Trophoblast cell (in vitro differentiated cells and primary cell): Measurements from ENCODE around the gene BEND6.

Experiments
- DNase-seq, 2 donors: peaks; one replicate each; pipeline ENCODE4 v3.0.0-alpha.2; 2016
- H2AFZ ChIP-seq: 2 replicates; pipeline ENCODE4 v1.6.1; 2013; ENCODE audit warnings: low read length, moderate library complexity, mild to moderate bottlenecking; ENCODE audit not compliant: insufficient read depth, poor library complexity
- H2AK5ac ChIP-seq: 2 replicates; pipeline ENCODE4 v1.6.1; 2013; ENCODE audit warnings: mild to moderate bottlenecking, low read length
- H2BK120ac ChIP-seq: 2 replicates; pipeline ENCODE4 v1.6.1; 2013; ENCODE audit warnings: low read length, mild to moderate bottlenecking, moderate library complexity; ENCODE audit not compliant: insufficient read depth, poor library complexity
- H2BK12ac ChIP-seq: 2 replicates; pipeline ENCODE4 v1.6.1; 2013; ENCODE audit warnings: mild to moderate bottlenecking, low read length, moderate library complexity
- H2BK5ac ChIP-seq: 2 replicates; pipeline ENCODE4 v1.6.1; 2013; ENCODE audit warnings: low read length, low read depth, moderate library complexity, mild to moderate bottlenecking; ENCODE audit not compliant: poor library complexity
- H3K14ac ChIP-seq: 2 replicates; pipeline ENCODE4 v1.6.1; 2013; ENCODE audit warnings: mild to moderate bottlenecking, low read length
- H3K18ac ChIP-seq: 2 replicates; pipeline ENCODE4 v1.6.1; 2013; ENCODE audit warnings: mild to moderate bottlenecking, low read length
- H3K23ac ChIP-seq: 2 replicates; pipeline ENCODE4 v1.6.1; 2013; ENCODE audit warnings: low read length
- H3K27ac ChIP-seq: 2 replicates; pipeline ENCODE4 v1.5.1; 2013; ENCODE audit warnings: low read depth, mild to moderate bottlenecking, inconsistent platforms, low read length, moderate library complexity
- H3K27me3 ChIP-seq: 2 replicates; pipeline ENCODE4 v1.6.1; 2013; ENCODE audit warnings: inconsistent platforms, mild to moderate bottlenecking, low read length, moderate library complexity; ENCODE audit not compliant: insufficient read depth
- H3K36me3 ChIP-seq, 2 experiments: 1 replicate in 1 of 2; 2 replicates in 1 of 2; pipeline ENCODE4 v1.6.1; 2013; ENCODE audit warnings: low read length in 2 of 2, mild to moderate bottlenecking in 2 of 2, moderate library complexity in 1 of 2; ENCODE audit not compliant: insufficient read depth in 2 of 2, control insufficient read depth in 1 of 2
- H3K4ac ChIP-seq: 2 replicates; pipeline ENCODE4 v1.6.1; 2013; ENCODE audit warnings: low read depth, mild to moderate bottlenecking, low read length, moderate library complexity
- H3K4me1 ChIP-seq, 2 experiments: 1 replicate in 1 of 2; 2 replicates in 1 of 2; pipeline ENCODE4 v1.6.1; 2013; ENCODE audit warnings: low read length in 2 of 2, mild to moderate bottlenecking in 2 of 2, moderate library complexity in 1 of 2; ENCODE audit not compliant: insufficient read depth in 2 of 2, control insufficient read depth in 1 of 2
- H3K4me2 ChIP-seq: 2 replicates; pipeline ENCODE4 v1.6.1; 2013; ENCODE audit warnings: inconsistent platforms, mild to moderate bottlenecking, low read length, moderate library complexity
- H3K4me3 ChIP-seq: 2 replicates; pipeline ENCODE4 v1.5.1; 2013; ENCODE audit warnings: mild to moderate bottlenecking, low read depth, low read length, inconsistent platforms
- H3K79me1 ChIP-seq: one replicate; pipeline ENCODE4 v1.6.1; 2013; ENCODE audit warnings: low read length
- H3K79me2 ChIP-seq: 2 replicates; pipeline ENCODE4 v1.6.1; 2013; ENCODE audit warnings: low read length, mild to moderate bottlenecking; ENCODE audit not compliant: control insufficient read depth, insufficient read depth, poor library complexity
- H3K9ac ChIP-seq: 2 replicates; pipeline ENCODE4 v1.6.1; 2013; ENCODE audit warnings: mild to moderate bottlenecking, low read length
- H3K9me3 ChIP-seq: 2 replicates; pipeline ENCODE4 v1.6.1; 2013; ENCODE audit warnings: low read depth, mild to moderate bottlenecking, control low read depth, inconsistent platforms, low read length; ENCODE audit not compliant: insufficient read depth
- H4K12ac ChIP-seq: 2 replicates; pipeline ENCODE4 v1.6.1; 2013; ENCODE audit warnings: low read depth, mild to moderate bottlenecking, low read length, moderate library complexity
- H4K8ac ChIP-seq: 2 replicates; pipeline ENCODE4 v1.6.1; 2013; ENCODE audit warnings: low read depth, mild to moderate bottlenecking, low read length, moderate library complexity
- H4K91ac ChIP-seq: one replicate; pipeline ENCODE4 v1.6.1; 2013; ENCODE audit warnings: low read depth, mild to moderate bottlenecking, low read length, moderate library complexity
- WGBS: extraction: QIAGEN DNeasy Blood & Tissue Kit; methylation state at CpG from one replicate; pipeline ENCODE4 v1.1.7; 2013; ENCODE audit warnings: missing lambda C conversion rate; ENCODE audit not compliant: insufficient read length, insufficient coverage; ENCODE audit errors: extremely low coverage; 5-methylcytosine and 5-hydroxymethylcytosine counted together

BEND6 gene

GRCh38 chr6:56916849-56917551 is 37.9 kb upstream of the BEND6 start:
- no peaks in the 10 kb centered on the region for H3K79me2 ChIP-seq
- H3K9ac ChIP-seq, result no peak overlapping the region
- no peaks in the 10 kb centered on the region for H3K9me3 ChIP-seq
- no peak overlapping the region for H4K8ac ChIP-seq
- H3K4ac ChIP-seq, result no peak overlapping the region
- no peaks in the 10 kb centered on the region for H3K36me3 ChIP-seq
- H3K23ac ChIP-seq, result no peak overlapping the region
- H2AFZ ChIP-seq, result no peak overlapping the region
- no peak overlapping the region for H2BK120ac ChIP-seq
- no peak overlapping the region for H2BK5ac ChIP-seq
- no peak overlapping the region for H4K12ac ChIP-seq
- H3K27ac ChIP-seq, result no peak overlapping the region
- H2BK12ac ChIP-seq, result no peak overlapping the region
- H3K18ac ChIP-seq, result no peak overlapping the region
- no peak overlapping the region for H3K4me3 ChIP-seq
- H3K14ac ChIP-seq, result no peak overlapping the region
- H3K79me1 ChIP-seq, result peaks cover 7% of the 10 kb centered on the region
- WGBS, result no CpG with 5 or more reads among the region's 2 CpGs
- no peak overlapping the region for H4K91ac ChIP-seq
- H3K27me3 ChIP-seq, result no peaks in the 10 kb centered on the region
- no peak for DNase-seq
- peaks cover 3 to 9% of the 10 kb centered on the region in 2 experiments for H3K4me1 ChIP-seq
- no peak overlapping the region for H3K4me2 ChIP-seq
- no peak overlapping the region for H2AK5ac ChIP-seq

DNA sequence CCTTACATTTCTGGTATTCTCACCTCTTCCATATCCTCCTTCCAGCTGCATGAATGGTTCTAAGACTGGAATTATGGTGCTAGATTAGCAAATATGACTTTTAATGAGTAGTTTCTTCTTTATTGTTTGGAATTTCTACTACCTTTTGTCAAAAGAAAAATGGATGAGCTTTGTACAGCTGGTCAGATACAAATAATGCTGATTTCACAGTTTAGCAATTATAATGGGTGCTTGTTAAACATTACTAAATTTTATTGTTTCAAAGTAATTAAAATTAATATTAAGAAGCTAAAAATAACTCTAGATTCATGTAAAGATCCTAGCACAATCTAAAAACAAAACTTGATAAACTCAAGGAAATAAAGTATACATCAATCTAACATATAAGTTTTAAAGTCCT is 32.3 kb upstream of the BEND6 start:
- Histone ChIP-seq H2BK5ac (no peak overlapping the region), H3K23ac (no peak overlapping the region), H3K9ac (no peak overlapping the region), H4K12ac (no peak overlapping the region), H2BK12ac (no peak overlapping the region), H3K9me3 (no peaks in the 10 kb centered on the region), H4K8ac (no peak overlapping the region), H3K4me2 (no peak overlapping the region), H3K4ac (no peak overlapping the region), H3K4me1 (no peaks in the 10 kb centered on the region), H3K27ac (no peak overlapping the region), H2BK120ac (no peak overlapping the region), H3K79me2 (no peaks in the 10 kb centered on the region), H3K18ac (no peak overlapping the region), H4K91ac (no peak overlapping the region), H3K79me1 (no peaks in the 10 kb centered on the region), H2AK5ac (no peak overlapping the region), H3K27me3 (no peaks in the 10 kb centered on the region), H3K36me3 (no peaks in the 10 kb centered on the region), H2AFZ (no peak overlapping the region), H3K4me3 (no peak overlapping the region), H3K14ac (no peak overlapping the region)
- DNase-seq, result no peak

DNA sequence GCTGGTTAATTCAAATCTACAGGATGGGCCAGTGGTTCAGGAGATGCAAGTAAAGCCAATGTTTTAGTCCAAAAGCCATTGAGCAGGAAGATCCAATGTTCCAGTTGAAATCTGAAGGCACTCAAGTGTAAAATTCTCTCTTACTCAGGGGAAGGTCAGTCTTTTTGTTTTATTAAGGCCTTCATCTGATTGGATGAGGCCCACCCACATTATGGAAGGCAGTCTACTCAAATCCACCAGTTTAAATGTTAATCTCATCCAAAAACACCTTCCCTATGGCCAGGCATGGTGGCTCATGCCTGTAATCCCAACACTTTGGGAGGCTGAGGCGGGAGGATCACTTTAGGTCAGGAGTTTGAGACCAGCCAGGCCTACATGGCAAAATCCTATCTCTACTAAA is 31.3 kb upstream of the BEND6 start:
- H3K27ac ChIP-seq, result no peak overlapping the region
- no peak overlapping the region for H3K4me2 ChIP-seq
- no peak overlapping the region for H2AFZ ChIP-seq
- H2BK12ac ChIP-seq, result no peak overlapping the region
- no peak overlapping the region for H2BK5ac ChIP-seq
- no peaks in the 10 kb centered on the region for H3K4me1 ChIP-seq
- H3K79me2 ChIP-seq, result no peaks in the 10 kb centered on the region
- H3K18ac ChIP-seq, result no peak overlapping the region
- no CpG with 5 or more reads among the region's 1 CpG for WGBS
- no peak overlapping the region for H3K4me3 ChIP-seq
- DNase-seq, result no peak
- no peak overlapping the region for H3K9ac ChIP-seq
- no peaks in the 10 kb centered on the region for H3K9me3 ChIP-seq
- no peak overlapping the region for H4K12ac ChIP-seq
- no peaks in the 10 kb centered on the region for H3K27me3 ChIP-seq
- no peak overlapping the region for H3K14ac ChIP-seq
- no peaks in the 10 kb centered on the region for H3K36me3 ChIP-seq
- H3K79me1 ChIP-seq, result no peaks in the 10 kb centered on the region
- no peak overlapping the region for H4K8ac ChIP-seq
- H3K4ac ChIP-seq, result no peak overlapping the region
- no peak overlapping the region for H3K23ac ChIP-seq
- no peak overlapping the region for H2AK5ac ChIP-seq
- H2BK120ac ChIP-seq, result no peak overlapping the region
- H4K91ac ChIP-seq, result no peak overlapping the region

GRCh38 chr6:56927538-56928453 is 27.1 kb upstream of the BEND6 start:
- Histone ChIP-seq H3K14ac (no peak overlapping the region), H2BK12ac (no peak overlapping the region), H3K27me3 (no peaks in the 10 kb centered on the region), H2AK5ac (no peak overlapping the region), H3K4me3 (no peak overlapping the region), H3K4me1 (no peaks in the 10 kb centered on the region), H3K18ac (no peak overlapping the region), H2BK5ac (no peak overlapping the region), H4K8ac (no peak overlapping the region), H2AFZ (no peak overlapping the region), H2BK120ac (no peak overlapping the region), H3K4ac (no peak overlapping the region), H3K79me2 (no peaks in the 10 kb centered on the region), H3K4me2 (no peak overlapping the region), H4K91ac (no peak overlapping the region), H3K79me1 (no peaks in the 10 kb centered on the region), H3K9ac (no peak overlapping the region), H3K23ac (no peak overlapping the region), H4K12ac (no peak overlapping the region), H3K9me3 (no peaks in the 10 kb centered on the region), H3K36me3 (no peaks in the 10 kb centered on the region), H3K27ac (no peak overlapping the region)
- no peak for DNase-seq
- WGBS, result no CpG with 5 or more reads among the region's 4 CpGs
